ENCODE results near the gene SLC6A3.

The SLC6A3 gene

GRCh38 chr5:1489754-1490153, 44.5 kb upstream of the SLC6A3 start:
- TF ChIP-seq CTCF (IDR thresholded peaks at IDR 0.05): no peak
- Histone ChIP-seq H3K9ac (no peak overlapping the region), H3K4me3 (ENCODE audit: low read depth, low read length) (no peak overlapping the region), H3K36me3 (ENCODE audit: control insufficient read depth, insufficient read depth, low read length) (no peaks in the 10 kb centered on the region), H3K4me1 (no peaks in the 10 kb centered on the region), H3K27ac (no peak overlapping the region), H3K79me2 (no peaks in the 10 kb centered on the region), H3K4me2 (ENCODE audit: low read length) (no peak overlapping the region), H3K27me3 (ENCODE audit: control insufficient read depth, insufficient read depth, low read length) (no peaks in the 10 kb centered on the region), H2AFZ (no peak overlapping the region), H3K9me3 (ENCODE audit: control insufficient read depth, low read length) (no peaks in the 10 kb centered on the region)

GRCh38 chr5:1488882-1489680, 43.8 kb upstream of the SLC6A3 start:
- Histone ChIP-seq H3K9ac (no peak overlapping the region), H3K4me1 (no peaks in the 10 kb centered on the region), H2AFZ (no peak overlapping the region), H3K4me2 (ENCODE audit: low read length) (no peak overlapping the region), H3K36me3 (ENCODE audit: control insufficient read depth, insufficient read depth, low read length) (no peaks in the 10 kb centered on the region), H3K79me2 (no peaks in the 10 kb centered on the region), H3K27me3 (ENCODE audit: control insufficient read depth, insufficient read depth, low read length) (no peaks in the 10 kb centered on the region), H3K27ac (no peak overlapping the region), H3K4me3 (ENCODE audit: low read depth, low read length) (no peak overlapping the region), H3K9me3 (ENCODE audit: control insufficient read depth, low read length) (no peaks in the 10 kb centered on the region)
- TF ChIP-seq CTCF (IDR thresholded peaks at IDR 0.05): no peak

- H2AFZ ChIP-seq: no peak overlapping the region
- H3K4me2 ChIP-seq (ENCODE audit: low read length): no peak overlapping the region
- H3K9ac ChIP-seq: no peak overlapping the region
- H3K27me3 ChIP-seq (ENCODE audit: control insufficient read depth, insufficient read depth, low read length): no peaks in the 10 kb centered on the region
- H3K9me3 ChIP-seq (ENCODE audit: control insufficient read depth, low read length): no peaks in the 10 kb centered on the region
- H3K4me1 ChIP-seq: no peaks in the 10 kb centered on the region
- H3K4me3 ChIP-seq (ENCODE audit: low read depth, low read length): no peak overlapping the region
- TF ChIP-seq CTCF (IDR thresholded peaks at IDR 0.05): no peak
- no peaks in the 10 kb centered on the region for H3K79me2 ChIP-seq
- no peak overlapping the region for H3K27ac ChIP-seq
- H3K36me3 ChIP-seq (ENCODE audit: control insufficient read depth, insufficient read depth, low read length): no peaks in the 10 kb centered on the region
Measured at GRCh38 chr5:1487079-1487764, 42.0 kb upstream of the SLC6A3 start.

GRCh38 chr5:1486271-1486670, 41.0 kb upstream of the SLC6A3 start:
- H3K36me3 ChIP-seq (ENCODE audit: control insufficient read depth, insufficient read depth, low read length): no peaks in the 10 kb centered on the region
- no peak overlapping the region for H3K4me3 ChIP-seq (ENCODE audit: low read depth, low read length)
- H3K9ac ChIP-seq: no peak overlapping the region
- H3K4me1 ChIP-seq: no peaks in the 10 kb centered on the region
- H3K27me3 ChIP-seq (ENCODE audit: control insufficient read depth, insufficient read depth, low read length): no peaks in the 10 kb centered on the region
- H3K79me2 ChIP-seq: no peaks in the 10 kb centered on the region
- H3K4me2 ChIP-seq (ENCODE audit: low read length): no peak overlapping the region
- H2AFZ ChIP-seq: no peak overlapping the region
- no peak for TF ChIP-seq CTCF (IDR thresholded peaks at IDR 0.05)
- H3K9me3 ChIP-seq (ENCODE audit: control insufficient read depth, low read length): no peaks in the 10 kb centered on the region
- H3K27ac ChIP-seq: no peak overlapping the region

Data from parathyroid adenoma (tissue), 2 donors.